IMR-90 (cell line): Measurements from ENCODE around the gene RDH16. TPM values are rescaled to one million over a fixed set of nuclear protein-coding genes. Genes with fewer than 3 reads are reported as not detected.

Source experiments
- ATAC-seq: fragments of 200-7000 bp; cut with Tn5 transposase; 2 replicates; pipeline ENCODE4 v1.9.1; 2020; ENCODE audit warnings: low read depth, mild to moderate bottlenecking, moderate library complexity
- BruUV-seq: library from RNA; stranded (reverse); fragments of 400-500 nt; replicated peaks from 2 replicates; lab custom pipeline; 2021; lab: Mats Ljungman, UMichigan
- CTCF ChIA-PET: fragments of 300-600 bp; formaldehyde crosslinking; extraction: SDS; loops from one replicate; lab custom pipeline; 2021; ENCODE audit warnings: antibody characterized with exemption; lab: Yijun Ruan, JAX
- POLR2A ChIA-PET: fragments of 300-600 bp; sonication (Branson Sonifier 250); formaldehyde crosslinking; loops from one replicate; lab custom pipeline; 2022; ENCODE audit warnings: antibody characterized with exemption; ENCODE audit not compliant: unreplicated experiment; lab: Charles Lee
- DNase-seq: peaks from one replicate; pipeline ENCODE4 v3.0.0; 2013
- H2AFZ ChIP-seq: replicated peaks from 2 replicates; pipeline ENCODE3; 2013; ENCODE audit warnings: low read length, mild to moderate bottlenecking; ENCODE audit not compliant: poor library complexity
- H2AK5ac ChIP-seq: 2 replicates; pipeline ENCODE4 v1.6.1; 2013; ENCODE audit warnings: low read depth, low read length, inconsistent platforms
- H2AK9ac ChIP-seq: replicated peaks from 2 replicates; pipeline ENCODE3; 2013; ENCODE audit warnings: mild to moderate bottlenecking, low read depth, low read length, moderate library complexity; ENCODE audit not compliant: poor library complexity
- H2BK120ac ChIP-seq: 2 replicates; pipeline ENCODE4 v1.6.1; 2013; ENCODE audit warnings: low read depth, low read length, inconsistent platforms
- H2BK15ac ChIP-seq: 3 replicates; pipeline ENCODE4 v1.6.1; 2013; ENCODE audit warnings: low read depth, low read length, inconsistent platforms
- H2BK20ac ChIP-seq: 2 replicates; pipeline ENCODE4 v1.6.1; 2013; ENCODE audit warnings: low read depth, mild to moderate bottlenecking, inconsistent platforms, low read length, moderate library complexity
- H2BK5ac ChIP-seq: 2 replicates; pipeline ENCODE4 v1.6.1; 2013; ENCODE audit warnings: mild to moderate bottlenecking, low read depth, low read length, inconsistent platforms; ENCODE audit not compliant: poor library complexity, severe bottlenecking
- H3K14ac ChIP-seq: replicated peaks from 2 replicates; pipeline ENCODE4 v1.6.1; 2013; ENCODE audit warnings: low read depth, low read length, inconsistent platforms
- H3K18ac ChIP-seq: 2 replicates; pipeline ENCODE4 v1.6.1; 2013; ENCODE audit warnings: low read depth, low read length, control low read depth
- H3K23ac ChIP-seq: 2 replicates; pipeline ENCODE4 v1.6.1; 2013; ENCODE audit warnings: low read depth, low read length, inconsistent platforms
- H3K27ac ChIP-seq: 2 replicates; pipeline ENCODE4 v1.5.1; 2013; ENCODE audit warnings: mild to moderate bottlenecking, control low read depth, low read length; ENCODE audit not compliant: insufficient read depth
- H3K27me3 ChIP-seq: 2 replicates; pipeline ENCODE4 v1.6.1; 2013; ENCODE audit warnings: low read length; ENCODE audit not compliant: control insufficient read depth, insufficient read depth
- H3K36me3 ChIP-seq: 2 replicates; pipeline ENCODE4 v1.6.1; 2013; ENCODE audit warnings: low read length, mixed read lengths; ENCODE audit not compliant: control insufficient read depth, insufficient read depth
- H3K4ac ChIP-seq: 2 replicates; pipeline ENCODE4 v1.6.1; 2013; ENCODE audit warnings: low read depth, low read length, inconsistent platforms
- H3K4me1 ChIP-seq: 2 replicates; pipeline ENCODE4 v1.6.1; 2013; ENCODE audit warnings: low read length, mixed read lengths; ENCODE audit not compliant: control insufficient read depth, insufficient read depth
- H3K4me2 ChIP-seq: 2 replicates; pipeline ENCODE4 v1.6.1; 2013; ENCODE audit warnings: low read depth, mild to moderate bottlenecking, control low read depth, low read length, moderate library complexity
- H3K4me3 ChIP-seq: 2 replicates; pipeline ENCODE4 v1.5.1; 2013; ENCODE audit warnings: low read depth, mild to moderate bottlenecking, control low read depth, low read length, moderate library complexity; ENCODE audit not compliant: insufficient read depth
- H3K56ac ChIP-seq: 2 replicates; pipeline ENCODE4 v1.6.1; 2013; ENCODE audit warnings: low read length, inconsistent platforms; ENCODE audit not compliant: insufficient read depth; ENCODE audit errors: extremely low read depth
- H3K79me1 ChIP-seq, 2 experiments: 2 replicates each; pipeline ENCODE4 v1.6.1; 2013; ENCODE audit warnings: low read length in 2 of 2, inconsistent platforms in 1 of 2, low read depth in 1 of 2
- H3K9ac ChIP-seq: 2 replicates; pipeline ENCODE4 v1.6.1; 2013; ENCODE audit warnings: low read depth, low read length, control low read depth
- H3K9me1 ChIP-seq: 2 replicates; pipeline ENCODE4 v1.6.1; 2013; ENCODE audit warnings: low read length, inconsistent platforms; ENCODE audit not compliant: insufficient read depth
- H3K9me3 ChIP-seq: 2 replicates; pipeline ENCODE4 v1.6.1; 2013; ENCODE audit warnings: low read length; ENCODE audit not compliant: control insufficient read depth, insufficient read depth
- H4K20me1 ChIP-seq: 2 replicates; pipeline ENCODE4 v1.6.1; 2013; ENCODE audit warnings: low read length, inconsistent platforms; ENCODE audit not compliant: insufficient read depth
- H4K5ac ChIP-seq: 2 replicates; pipeline ENCODE4 v1.6.1; 2013; ENCODE audit warnings: mild to moderate bottlenecking, low read depth, low read length, control low read depth
- H4K8ac ChIP-seq, 2 experiments: 2 replicates each; pipeline ENCODE4 v1.6.1; 2013; ENCODE audit warnings: low read depth in 2 of 2, low read length in 2 of 2, control low read depth in 1 of 2, inconsistent platforms in 1 of 2
- H4K91ac ChIP-seq: 2 replicates; pipeline ENCODE4 v1.6.1; 2013; ENCODE audit warnings: low read depth, low read length, inconsistent platforms; ENCODE audit not compliant: insufficient read depth
- CHD1 ChIP-seq: IDR thresholded peaks from 2 replicates; pipeline ENCODE4 v1.6.1; 2012; ENCODE audit warnings: low read depth, low read length, improper control_type of control experiment
- MAZ ChIP-seq: IDR thresholded peaks from 2 replicates; pipeline ENCODE4 v1.6.1; 2012; ENCODE audit warnings: low read depth, mild to moderate bottlenecking, low read length, improper control_type of control experiment, moderate library complexity, borderline replicate concordance
- MXI1 ChIP-seq: IDR thresholded peaks from 2 replicates; pipeline ENCODE4 v1.6.1; 2012; ENCODE audit warnings: low read depth, mild to moderate bottlenecking, low read length, moderate library complexity, borderline replicate concordance
- RAD21 ChIP-seq: IDR thresholded peaks from 2 replicates; pipeline ENCODE4 v1.6.1; 2012; ENCODE audit warnings: low read length, improper control_type of control experiment
- RCOR1 ChIP-seq: IDR thresholded peaks from 2 replicates; pipeline ENCODE4 v1.6.1; 2012; ENCODE audit warnings: mild to moderate bottlenecking, low read length, improper control_type of control experiment; ENCODE audit not compliant: insufficient replicate concordance
- RFX5 ChIP-seq: IDR thresholded peaks from 2 replicates; pipeline ENCODE4 v1.8.0; 2012; ENCODE audit warnings: low read depth, mild to moderate bottlenecking, low read length, moderate library complexity
- SMC3 ChIP-seq: fragments of 150-350 bp; IDR thresholded peaks from 2 replicates; pipeline ENCODE4 v1.6.1; 2016; ENCODE audit warnings: low read depth, mild to moderate bottlenecking, antibody characterized with exemption, low read length, moderate library complexity
- WGBS, 2 experiments: methylation state at CpG; one replicate each; pipeline versions ENCODE4 v1.1.5 to v1.1.7; 2013; ENCODE audit warnings: missing lambda C conversion rate in 2 of 2; ENCODE audit not compliant: insufficient read length in 1 of 2; ENCODE audit errors: extremely low coverage in 2 of 2; 5-methylcytosine and 5-hydroxymethylcytosine counted together
- dilution Hi-C: fragments of 300-500 bp; cut with HindIII; formaldehyde crosslinking; loops from one replicate; pipeline ENCODE4 v1.14.3; 2018; ENCODE audit warnings: low sequenced_read_pairs; ENCODE audit not compliant: unreplicated experiment
- in situ Hi-C: fragments of 300-500 bp; cut with MboI; formaldehyde crosslinking; loops from 3 replicates; pipeline ENCODE4 v1.14.3; 2019; ENCODE audit warnings: low sequenced_read_pairs, inconsistent platforms, mixed read lengths
- intact Hi-C: fragments of 100-400 bp; cut with micrococcal nuclease; formaldehyde crosslinking; loops from 2 replicates; pipeline ENCODE4 v1.10.0; 2022
- polyA plus RNA-seq, 3 experiments: library from polyadenylated mRNA; depleted of rRNA; stranded (reverse); fragments of >200 nt; gene quantifications; 2 replicates each; pipeline ENCODE4 v1.2.3, GENCODE V29; 2012; ENCODE audit warnings: low replicate concordance in 1 of 3
- total RNA-seq: library from RNA; depleted of rRNA; stranded (reverse); fragments of >200 nt; gene quantifications from 2 replicates; pipeline ENCODE4 v1.2.3, GENCODE V29; 2012
- TF ChIP-seq, protein P1 (sequence below): conservative IDR thresholded peaks from 2 replicates; pipeline ENCODE4 v1.5.1; 2012; ENCODE audit warnings: mild to moderate bottlenecking, low read depth, low read length, improper control_type of control experiment

The RDH16 gene
- total and polyA plus RNA-seq, 2 of the 4 experiments (the other 2 are of a cell fraction) = not detected

DNA sequence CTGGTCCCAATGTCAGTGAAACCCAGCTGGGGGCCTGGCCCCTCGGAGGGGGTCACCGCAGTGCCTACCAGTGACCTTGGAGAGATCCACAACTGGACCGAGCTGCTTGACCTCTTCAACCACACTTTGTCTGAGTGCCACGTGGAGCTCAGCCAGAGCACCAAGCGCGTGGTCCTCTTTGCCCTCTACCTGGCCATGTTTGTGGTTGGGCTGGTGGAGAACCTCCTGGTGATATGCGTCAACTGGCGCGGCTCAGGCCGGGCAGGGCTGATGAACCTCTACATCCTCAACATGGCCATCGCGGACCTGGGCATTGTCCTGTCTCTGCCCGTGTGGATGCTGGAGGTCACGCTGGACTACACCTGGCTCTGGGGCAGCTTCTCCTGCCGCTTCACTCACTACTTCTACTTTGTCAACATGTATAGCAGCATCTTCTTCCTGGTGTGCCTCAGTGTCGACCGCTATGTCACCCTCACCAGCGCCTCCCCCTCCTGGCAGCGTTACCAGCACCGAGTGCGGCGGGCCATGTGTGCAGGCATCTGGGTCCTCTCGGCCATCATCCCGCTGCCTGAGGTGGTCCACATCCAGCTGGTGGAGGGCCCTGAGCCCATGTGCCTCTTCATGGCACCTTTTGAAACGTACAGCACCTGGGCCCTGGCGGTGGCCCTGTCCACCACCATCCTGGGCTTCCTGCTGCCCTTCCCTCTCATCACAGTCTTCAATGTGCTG lies 38.0 kb upstream of the RDH16 start:
- no peak overlapping the region for H3K56ac ChIP-seq
- peaks cover 4 to 26% of the 10 kb centered on the region in 2 experiments; a peak in 3 of 4 replicates for H3K79me1 ChIP-seq
- H3K9me3 ChIP-seq = no peaks in the 10 kb centered on the region
- H2AFZ ChIP-seq = peak overlapping the region; percentile 53
- H2BK15ac ChIP-seq = no peak overlapping the region
- H4K20me1 ChIP-seq = peaks cover 19% of the 10 kb centered on the region
- no peak overlapping the region for H2BK20ac ChIP-seq
- no peak for DNase-seq
- H3K9ac ChIP-seq = no peak overlapping the region
- H3K4ac ChIP-seq = no peak overlapping the region
- H2AK9ac ChIP-seq = no peak overlapping the region
- H3K4me1 ChIP-seq = no peaks in the 10 kb centered on the region; the same call in 1 of the 2 replicates
- H3K14ac ChIP-seq = no peak overlapping the region
- H2AK5ac ChIP-seq = no peak overlapping the region
- H3K4me3 ChIP-seq = no peak overlapping the region
- 98% methylated on average over 11 of the region's 26 CpGs; no CpG with 5 or more reads in 1 of the 2 experiments for WGBS, 2 experiments
- H2BK5ac ChIP-seq = no peak overlapping the region
- in situ Hi-C loops = loop anchor here (25.0 kb wide), 1 partner anchor 483 kb away; the partner anchor contains the start of gene RBMS2
- peaks cover 13% of the 10 kb centered on the region for H3K9me1 ChIP-seq
- TF ChIP-seq, protein P1, sequence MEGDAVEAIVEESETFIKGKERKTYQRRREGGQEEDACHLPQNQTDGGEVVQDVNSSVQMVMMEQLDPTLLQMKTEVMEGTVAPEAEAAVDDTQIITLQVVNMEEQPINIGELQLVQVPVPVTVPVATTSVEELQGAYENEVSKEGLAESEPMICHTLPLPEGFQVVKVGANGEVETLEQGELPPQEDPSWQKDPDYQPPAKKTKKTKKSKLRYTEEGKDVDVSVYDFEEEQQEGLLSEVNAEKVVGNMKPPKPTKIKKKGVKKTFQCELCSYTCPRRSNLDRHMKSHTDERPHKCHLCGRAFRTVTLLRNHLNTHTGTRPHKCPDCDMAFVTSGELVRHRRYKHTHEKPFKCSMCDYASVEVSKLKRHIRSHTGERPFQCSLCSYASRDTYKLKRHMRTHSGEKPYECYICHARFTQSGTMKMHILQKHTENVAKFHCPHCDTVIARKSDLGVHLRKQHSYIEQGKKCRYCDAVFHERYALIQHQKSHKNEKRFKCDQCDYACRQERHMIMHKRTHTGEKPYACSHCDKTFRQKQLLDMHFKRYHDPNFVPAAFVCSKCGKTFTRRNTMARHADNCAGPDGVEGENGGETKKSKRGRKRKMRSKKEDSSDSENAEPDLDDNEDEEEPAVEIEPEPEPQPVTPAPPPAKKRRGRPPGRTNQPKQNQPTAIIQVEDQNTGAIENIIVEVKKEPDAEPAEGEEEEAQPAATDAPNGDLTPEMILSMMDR = no peak
- TF ChIP-seq SMC3 = no peak
- no peak for TF ChIP-seq CHD1
- no peak for TF ChIP-seq RFX5
- TF ChIP-seq RAD21 = no peak
- TF ChIP-seq RCOR1 = no peak
- TF ChIP-seq MXI1 = no peak
- TF ChIP-seq MAZ = no peak
- no peaks in the 10 kb centered on the region for H3K27me3 ChIP-seq
- no peak overlapping the region for H3K23ac ChIP-seq
- H3K4me2 ChIP-seq = no peak overlapping the region
- H2BK120ac ChIP-seq = no peak overlapping the region
- no peak overlapping the region for H4K91ac ChIP-seq
- CTCF ChIA-PET = no interaction called here
- dilution Hi-C loops = no loop called here
- no TSS peak for BruUV-seq
- intact Hi-C loops = no loop called here
- H3K27ac ChIP-seq = no peak overlapping the region
- H3K36me3 ChIP-seq = peaks cover 17% of the 10 kb centered on the region
- H4K8ac ChIP-seq = no peak overlapping the region
- no peak for ATAC-seq
- POLR2A ChIA-PET = no interaction called here
- no peak overlapping the region for H3K18ac ChIP-seq
- no peak overlapping the region for H4K5ac ChIP-seq
